Spinal cord (tissue), 10 donors: Measurements from ENCODE around the gene PROCR. TPM values are rescaled to one million over a fixed set of nuclear protein-coding genes. Genes with fewer than 3 reads are reported as not detected.
"Not testable (repeated sequence)": the region's sequence is repeated elsewhere in the genome, so short reads cannot be mapped to it uniquely, and the experiment has no call there.

Experiments
- DNase-seq, 6 donors: peaks; one replicate each; pipeline versions ENCODE4 v3.0.0 to v3.0.0-alpha.2; 2013 to 2015; ENCODE audit warnings: low spot score in 6 of 6, low read depth in 4 of 6
- H3K27ac ChIP-seq: one replicate; pipeline ENCODE4 v1.5.1; 2013; ENCODE audit warnings: low read depth, low read length, control low read depth
- H3K27me3 ChIP-seq: one replicate; pipeline ENCODE4 v1.6.1; 2013; ENCODE audit warnings: low read length; ENCODE audit not compliant: control insufficient read depth, insufficient read depth
- H3K36me3 ChIP-seq: one replicate; pipeline ENCODE4 v1.6.1; 2013; ENCODE audit warnings: low read length; ENCODE audit not compliant: control insufficient read depth, insufficient read depth
- H3K4me1 ChIP-seq: one replicate; pipeline ENCODE4 v1.6.1; 2013; ENCODE audit warnings: low read length; ENCODE audit not compliant: control insufficient read depth, insufficient read depth
- H3K4me3 ChIP-seq: one replicate; pipeline ENCODE4 v1.5.1; 2013; ENCODE audit warnings: low read depth, low read length, control low read depth
- H3K9me3 ChIP-seq: one replicate; pipeline ENCODE4 v1.6.1; 2013; ENCODE audit warnings: low read length; ENCODE audit not compliant: control insufficient read depth, insufficient read depth
- WGBS: methylation state at CpG from one replicate; pipeline ENCODE4 v1.1.5; 2013; ENCODE audit warnings: missing lambda C conversion rate; ENCODE audit not compliant: insufficient coverage; 5-methylcytosine and 5-hydroxymethylcytosine counted together
- polyA plus RNA-seq, 2 donors: library from polyadenylated mRNA; unstranded; fragments of 120-200 nt; gene quantifications; one replicate each; pipeline ENCODE4 v1.2.1, GENCODE V29; 2013; ENCODE audit not compliant: insufficient read length in 2 of 2
- total RNA-seq, 2 donors: library from RNA; depleted of rRNA in 1 of 2; stranded (reverse); fragments of 120-200 nt in 1 of 2; fragments of >200 nt in 1 of 2; gene quantifications; one replicate each; pipeline versions ENCODE4 v1.2.3 to v1.2.4, GENCODE V29; 2013 to 2014
- donor health status: healthy.

Gene PROCR
- total and polyA plus RNA-seq, 4 donors, result 16.3 to 50.3 (median 17.7) TPM

DNA sequence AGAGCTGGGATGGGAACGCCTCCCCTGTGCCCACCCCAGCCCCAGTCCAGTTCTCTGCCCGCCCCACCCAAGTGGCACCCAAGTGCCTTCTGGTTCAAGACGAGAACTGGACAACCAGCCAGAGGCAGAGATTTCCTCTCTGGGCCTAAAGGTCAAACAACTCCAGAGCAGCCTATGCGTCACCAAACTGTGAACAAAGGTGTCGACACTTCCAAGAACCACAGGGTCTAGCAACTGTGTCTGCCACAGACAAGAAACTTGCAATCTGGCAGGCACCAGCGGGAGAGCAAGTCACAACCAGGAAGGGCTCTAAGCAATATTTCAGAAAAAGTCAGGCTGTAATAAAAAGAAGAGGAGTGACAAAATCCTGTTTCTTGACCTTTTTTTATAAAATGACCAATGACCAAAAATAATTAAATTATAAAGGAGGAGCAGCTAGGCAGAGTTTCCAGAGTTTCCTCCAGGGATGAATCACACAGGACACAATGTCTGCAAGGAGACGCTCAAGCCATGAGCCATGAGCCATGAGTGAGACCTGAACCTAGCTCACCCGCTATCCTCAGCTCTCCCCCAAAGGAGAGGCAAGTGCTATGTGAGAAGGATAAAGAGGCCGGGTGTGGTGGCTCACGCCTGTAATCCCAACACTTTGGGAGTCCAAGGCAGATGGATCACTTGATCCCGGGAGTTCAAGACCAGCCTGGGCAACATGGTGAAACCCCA, 35.8 kb upstream of the PROCR start:
- H3K27me3 ChIP-seq, result no peaks in the 10 kb centered on the region
- H3K27ac ChIP-seq, result no peak overlapping the region
- H3K9me3 ChIP-seq, result no peaks in the 10 kb centered on the region
- DNase-seq, result no peak
- no peaks in the 10 kb centered on the region for H3K4me1 ChIP-seq
- 84% methylated on average over 6 of the region's 11 CpGs for WGBS
- no peak overlapping the region for H3K4me3 ChIP-seq
- H3K36me3 ChIP-seq, result peaks cover 47% of the 10 kb centered on the region

DNA sequence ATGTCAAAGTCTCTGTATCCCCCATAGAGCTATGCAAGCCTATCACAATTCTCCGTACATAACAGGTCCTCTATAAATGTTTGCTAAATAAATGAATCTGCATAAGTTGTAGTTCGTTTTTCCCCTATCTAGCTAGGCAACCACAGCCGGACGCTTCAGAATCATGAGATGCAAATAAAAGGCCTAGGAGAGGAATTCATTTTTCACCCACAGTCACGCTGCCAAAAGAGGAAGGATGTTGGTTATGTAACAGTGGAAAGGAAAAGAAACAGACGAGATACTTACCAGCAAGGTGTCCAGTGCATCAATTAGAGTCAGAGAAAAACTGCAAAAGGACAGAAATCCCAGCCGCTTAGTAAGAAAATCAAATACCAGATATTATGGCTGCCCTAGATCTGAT, 27.2 kb upstream of the PROCR start:
- DNase-seq, result no peak
- 60% methylated on average over 1 of the region's 7 CpGs for WGBS
- peaks cover 8% of the 10 kb centered on the region for H3K4me1 ChIP-seq
- peaks cover 11% of the 10 kb centered on the region for H3K36me3 ChIP-seq
- H3K27me3 ChIP-seq, result no peaks in the 10 kb centered on the region
- no peak overlapping the region for H3K4me3 ChIP-seq
- H3K27ac ChIP-seq, result no peak overlapping the region
- H3K9me3 ChIP-seq, result no peaks in the 10 kb centered on the region

DNA sequence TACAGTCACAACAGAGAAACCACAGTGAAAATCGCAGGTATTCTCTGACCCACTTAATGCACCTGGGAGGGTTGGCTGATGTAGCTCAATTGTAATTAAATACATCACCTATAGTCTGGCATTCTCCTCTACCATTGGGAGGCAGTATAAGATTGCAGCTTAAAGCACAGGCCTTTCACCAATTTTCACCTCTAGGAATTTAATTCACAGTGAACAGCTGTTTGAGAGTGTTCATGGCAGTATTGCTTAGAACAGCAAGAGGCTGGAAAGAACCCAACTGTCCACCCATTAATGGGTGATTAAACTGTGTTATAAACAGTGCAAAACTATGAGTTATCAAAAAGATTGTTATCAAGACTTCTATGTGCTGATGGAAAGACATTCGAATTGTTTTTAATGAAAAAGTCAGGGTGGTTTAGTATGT, 26.7 kb upstream of the PROCR start:
- Histone ChIP-seq H3K27ac (no peak overlapping the region), H3K4me1 (peaks cover 8% of the 10 kb centered on the region), H3K36me3 (peaks cover 11% of the 10 kb centered on the region), H3K27me3 (no peaks in the 10 kb centered on the region), H3K9me3 (no peaks in the 10 kb centered on the region), H3K4me3 (no peak overlapping the region)
- WGBS, result 75% methylated on average over 1 of the region's 2 CpGs
- DNase-seq, result peak in 4 of 6 donors; percentile 30 to 81 (median 66)

DNA sequence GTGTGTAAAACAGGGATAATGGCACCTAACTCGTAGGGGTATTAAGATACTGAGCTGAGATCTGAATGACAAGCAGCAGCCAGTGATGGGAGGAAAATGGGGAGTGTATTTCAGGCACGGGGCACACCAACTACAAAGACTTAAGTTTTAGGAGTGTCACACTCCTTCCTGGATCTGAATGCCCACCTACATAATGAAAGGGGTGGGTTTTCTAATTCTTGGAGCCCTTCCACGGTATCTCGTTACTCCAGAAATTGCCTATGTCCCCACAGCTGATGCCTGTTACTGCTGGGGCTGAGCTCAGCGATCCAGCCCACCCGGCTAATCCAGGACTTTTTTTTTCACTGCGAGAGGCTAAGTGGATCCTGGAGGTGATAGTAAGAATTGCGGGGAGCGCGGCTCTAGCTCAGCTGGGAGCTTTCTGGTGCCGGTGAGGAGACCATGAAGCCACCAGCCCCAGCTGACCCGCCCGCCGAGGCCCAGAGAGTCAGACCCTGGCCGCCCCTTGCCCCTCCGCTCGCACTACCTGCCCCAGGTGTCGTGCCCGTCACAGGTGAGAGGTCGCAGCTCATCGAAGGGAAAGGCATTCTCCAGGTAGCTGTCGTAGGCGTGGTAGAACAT, 25.5 kb upstream of the PROCR start:
- Histone ChIP-seq H3K27me3 (no peaks in the 10 kb centered on the region), H3K36me3 (peaks cover 6% of the 10 kb centered on the region), H3K4me1 (peaks cover 8% of the 10 kb centered on the region), H3K4me3 (peak overlapping the region; percentile 68), H3K27ac (no peak overlapping the region), H3K9me3 (no peaks in the 10 kb centered on the region)
- DNase-seq, result peak in 2 of 6 donors; percentile 11 to 14
- WGBS, result 0% methylated on average over 17 of the region's 23 CpGs

DNA sequence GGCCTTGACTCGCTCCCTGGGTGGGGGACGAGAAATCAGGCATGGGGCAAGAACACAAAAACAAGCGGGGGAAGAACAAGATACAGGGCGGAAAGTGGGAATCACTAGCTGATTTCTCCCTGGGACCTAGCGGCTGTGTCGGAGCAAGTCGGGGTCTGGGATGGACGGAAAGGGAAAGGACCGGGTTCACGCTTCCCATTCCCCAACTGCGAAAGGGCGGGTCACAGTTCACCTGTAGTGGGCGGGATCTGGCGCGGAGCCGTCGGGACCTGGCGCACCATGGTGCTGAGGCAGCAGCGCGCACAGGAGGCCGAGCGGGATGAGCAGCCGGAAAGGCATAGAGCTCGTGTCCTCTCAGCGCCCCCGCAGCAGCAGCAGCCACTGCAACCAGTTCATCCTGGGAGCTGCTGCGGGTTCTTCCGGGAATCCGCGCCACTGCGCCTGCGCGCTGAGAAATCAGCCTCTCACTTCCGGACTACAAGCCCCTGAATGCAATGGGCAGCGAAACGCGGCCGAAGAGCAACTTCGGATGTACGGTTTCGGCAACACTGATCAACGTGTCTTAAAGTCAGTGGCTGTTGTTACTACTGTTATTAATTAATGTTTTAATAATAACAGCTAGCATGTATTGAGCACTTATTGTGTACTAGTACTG, 24.8 kb upstream of the PROCR start, which contains the start of gene EDEM2:
Gene EDEM2, minus strand, starts transcription at position 417 of the 655 bp plus-strand sequence. Its CDS starts 78 bp downstream, at position 339.
- Histone ChIP-seq H3K27me3 (no peaks in the 10 kb centered on the region), H3K9me3 (no peaks in the 10 kb centered on the region), H3K4me3 (peak within 1 kb of the TSS; percentile 68), H3K27ac (peak within 1 kb of the TSS; percentile 47), H3K4me1 (peaks cover 8% of the 10 kb centered on the region), H3K36me3 (peaks cover 6% of the 10 kb centered on the region)
- peak; percentile 82 to 99 (median 92) for DNase-seq
- WGBS, result under 1% methylated on average over 35 of the region's 42 CpGs

DNA sequence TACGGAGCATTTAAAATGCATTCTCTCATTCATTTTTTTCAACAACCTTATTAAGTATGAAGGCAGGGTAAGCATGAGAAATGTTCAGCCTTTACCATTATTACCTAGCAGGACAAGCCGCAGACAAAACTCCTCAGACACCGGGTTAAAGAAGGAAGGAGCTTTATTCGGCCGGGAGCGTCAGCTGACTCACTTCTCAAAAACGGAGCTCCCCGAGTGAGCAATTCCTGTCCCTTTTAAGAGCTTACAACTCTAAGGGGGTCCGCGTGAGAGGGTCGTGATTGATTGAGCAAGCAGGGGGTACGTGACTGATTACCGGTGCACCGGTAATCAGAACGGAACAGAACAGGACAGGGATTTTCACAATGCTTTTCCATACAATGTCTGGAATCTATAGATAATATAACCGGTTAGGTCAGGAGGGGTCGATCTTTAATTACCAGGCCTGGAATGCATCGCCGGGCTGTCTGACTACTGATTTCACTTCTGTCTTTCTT, 24.2 kb upstream of the PROCR start:
- Histone ChIP-seq H3K27ac (peak overlapping the region; percentile 47), H3K4me3 (peak overlapping the region; percentile 68)
- DNase-seq, H3K4me1 ChIP-seq, H3K9me3 ChIP-seq, H3K36me3 ChIP-seq, H3K27me3 ChIP-seq: not testable (repeated sequence)
- WGBS, result 0% methylated on average over 5 of the region's 19 CpGs

DNA sequence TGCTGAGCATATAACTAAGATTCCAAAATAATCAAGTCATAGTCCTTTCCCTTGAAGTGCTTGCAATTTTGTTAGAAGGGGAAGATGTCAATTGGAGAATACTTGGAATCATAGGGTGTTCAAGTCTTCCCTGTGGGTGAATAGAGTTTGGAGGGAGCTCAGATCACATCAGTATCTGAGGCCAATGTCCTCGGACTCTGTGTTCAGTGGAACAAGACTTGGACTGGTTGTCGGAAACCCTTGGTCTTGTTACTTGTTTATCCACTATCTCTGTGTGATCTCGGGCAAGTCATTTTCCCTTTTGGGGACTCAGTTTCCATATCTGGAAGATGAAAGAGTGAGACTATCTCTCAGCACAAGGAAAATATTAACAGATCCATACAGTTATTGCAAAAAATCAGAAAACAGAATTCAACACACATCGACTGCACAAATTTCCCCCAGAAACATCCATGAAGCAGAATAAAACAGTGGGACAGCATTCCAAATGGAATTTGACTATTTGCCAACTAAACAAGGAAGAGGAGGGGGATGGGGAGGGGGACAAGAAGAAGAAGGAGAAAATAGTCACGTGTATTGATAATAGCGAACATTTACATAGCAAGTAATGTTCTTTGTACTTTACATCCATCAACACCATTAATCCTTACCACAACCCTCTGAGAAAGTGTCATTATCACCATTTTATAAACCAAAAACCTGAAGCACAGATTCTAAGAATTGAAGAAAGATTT, 20.9 kb upstream of the PROCR start:
- peaks cover 8% of the 10 kb centered on the region for H3K4me1 ChIP-seq
- no CpG with 5 or more reads among the region's 6 CpGs for WGBS
- no peak overlapping the region for H3K27ac ChIP-seq
- no peaks in the 10 kb centered on the region for H3K36me3 ChIP-seq
- no peak overlapping the region for H3K4me3 ChIP-seq
- DNase-seq, result no peak
- no peaks in the 10 kb centered on the region for H3K9me3 ChIP-seq
- no peaks in the 10 kb centered on the region for H3K27me3 ChIP-seq

DNA sequence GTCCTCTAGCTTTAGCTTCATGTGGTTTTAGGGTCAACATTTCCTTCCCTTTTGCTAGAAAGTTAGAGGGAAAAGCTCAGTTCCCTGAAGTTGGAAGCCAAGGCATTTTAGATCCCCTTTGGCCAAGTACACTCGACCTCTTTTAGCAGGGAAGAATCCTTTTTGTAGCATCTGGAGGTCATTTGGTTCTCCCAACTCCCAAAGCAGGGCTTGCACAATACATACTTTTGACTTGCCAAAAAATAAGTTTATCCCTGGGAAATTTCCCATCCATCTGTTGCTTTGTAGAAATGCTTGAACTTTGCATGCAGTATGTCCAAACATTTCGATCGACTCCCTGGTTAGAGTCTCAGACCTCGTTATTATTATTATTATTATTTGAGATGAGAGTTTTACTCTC, 20.1 kb upstream of the PROCR start:
- Histone ChIP-seq H3K36me3 (no peaks in the 10 kb centered on the region), H3K9me3 (no peaks in the 10 kb centered on the region), H3K27ac (no peak overlapping the region), H3K27me3 (no peaks in the 10 kb centered on the region), H3K4me1 (peaks cover 2% of the 10 kb centered on the region), H3K4me3 (no peak overlapping the region)
- WGBS, result 50% methylated on average over 1 of the region's 4 CpGs
- DNase-seq, result no peak

DNA sequence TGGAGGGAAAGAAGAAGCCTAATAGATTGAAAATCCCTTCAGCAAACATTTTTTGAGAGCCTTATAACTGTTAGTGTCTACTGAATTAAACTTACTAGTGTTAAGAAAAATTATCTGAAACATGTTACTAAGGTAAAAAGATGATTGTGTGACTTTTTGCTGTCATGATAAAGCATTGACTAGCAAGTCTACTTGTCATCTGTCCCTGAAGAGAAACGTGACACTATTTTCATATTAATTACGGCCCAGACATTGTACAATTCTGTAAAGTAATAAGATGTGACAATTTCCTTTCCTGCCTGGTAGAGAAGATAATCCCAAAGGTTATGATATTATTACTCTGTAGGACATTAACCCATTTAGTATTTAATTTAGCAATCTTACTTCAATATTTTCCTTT, 15.9 kb upstream of the PROCR start:
- DNase-seq, result no peak
- Histone ChIP-seq H3K4me1 (no peaks in the 10 kb centered on the region), H3K9me3 (no peaks in the 10 kb centered on the region), H3K27ac (no peak overlapping the region), H3K4me3 (no peak overlapping the region), H3K36me3 (no peaks in the 10 kb centered on the region), H3K27me3 (no peaks in the 10 kb centered on the region)
- WGBS, result no CpG with 5 or more reads among the region's 2 CpGs
